ENCODE measurements around the gene CACNA1S. TPM values are rescaled to one million over a fixed set of nuclear protein-coding genes. Genes with fewer than 3 reads are reported as not detected.

CACNA1S gene
- total RNA-seq, 1 donor from 2014 or later = not detected

DNA sequence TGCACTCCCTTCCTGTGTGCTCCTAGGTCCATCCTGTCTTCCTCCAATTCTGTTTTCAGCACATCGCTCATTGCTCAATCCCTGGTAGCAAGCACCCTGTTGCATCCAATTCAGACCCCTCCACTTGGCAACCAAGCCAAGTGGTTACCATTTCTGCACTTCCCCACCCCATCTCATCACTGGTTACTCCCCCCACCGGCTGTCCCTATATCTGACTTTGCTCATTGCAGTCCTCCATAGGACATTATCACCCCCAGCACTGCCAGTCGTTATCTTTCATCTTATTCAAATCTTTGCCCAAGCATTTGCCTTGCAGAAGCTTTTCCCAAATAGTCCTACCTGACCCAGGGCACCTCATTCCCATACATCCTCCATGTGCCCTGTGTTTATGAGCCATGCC is 44.1 kb upstream of the CACNA1S start:
- H3K27me3 ChIP-seq (ENCODE audit: insufficient read depth, low read length) = peaks cover 12% of the 10 kb centered on the region
- H2AFZ ChIP-seq (ENCODE audit: low read depth, low read length) = no peak overlapping the region
- peaks cover 14% of the 10 kb centered on the region for H3K79me2 ChIP-seq (ENCODE audit: insufficient read depth, low read length)

DNA sequence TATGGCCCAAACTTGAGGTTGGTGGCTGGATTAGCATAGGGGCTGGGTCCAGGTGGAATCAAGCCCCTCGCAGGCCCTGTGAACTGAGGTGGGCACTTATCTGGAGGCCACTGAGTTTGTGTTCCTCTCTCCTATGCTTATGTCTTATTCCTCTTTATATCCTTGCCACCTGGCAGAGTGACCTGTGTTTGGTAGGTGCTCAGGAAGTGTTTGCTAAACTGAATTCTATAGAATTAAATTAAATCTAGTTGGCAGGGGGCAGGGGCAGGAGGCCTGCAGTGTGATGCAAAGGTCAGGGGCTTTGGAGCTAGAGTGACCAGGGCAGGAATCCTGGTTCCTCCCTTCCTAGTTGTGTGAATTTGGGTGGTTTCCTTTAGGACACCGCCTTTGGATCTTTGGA is 43.1 kb upstream of the CACNA1S start:
- H3K27me3 ChIP-seq (ENCODE audit: insufficient read depth, low read length) = peaks cover 9% of the 10 kb centered on the region

More for the DNA sequence above, 44.1 kb upstream of the CACNA1S start:
- H3K4me3 Mint-ChIP-seq (ENCODE audit: unreplicated experiment) = no peak overlapping the region
- no peak overlapping the region for H3K4me2 ChIP-seq (ENCODE audit: low read length)
- no peak overlapping the region for H3K27ac Mint-ChIP-seq (ENCODE audit: unreplicated experiment)
- H3K36me3 Mint-ChIP-seq (ENCODE audit: low read depth, unreplicated experiment) = peaks cover under 1% of the 10 kb centered on the region
- peaks cover 3% of the 10 kb centered on the region for H3K4me1 Mint-ChIP-seq (ENCODE audit: low read depth, unreplicated experiment)
- DNase-seq (ENCODE audit: low read depth) (no peak), FAIRE-seq (no peak)
- peaks cover 20% of the 10 kb centered on the region for H3K27me3 Mint-ChIP-seq (ENCODE audit: low read depth, unreplicated experiment)
- no peaks in the 10 kb centered on the region for H3K9me3 Mint-ChIP-seq (ENCODE audit: unreplicated experiment)
- H3K36me3 ChIP-seq (ENCODE audit: insufficient read depth, low read length) = peaks cover 1% of the 10 kb centered on the region
- no peak overlapping the region for H3K27ac ChIP-seq (ENCODE audit: low read depth, low read length)
- no peak overlapping the region for H3K4me3 ChIP-seq (ENCODE audit: insufficient read depth, low read depth, low read length)
- H3K9me3 ChIP-seq (ENCODE audit: insufficient read depth, low read depth, low read length) = no peaks in the 10 kb centered on the region
- H4K20me1 ChIP-seq (ENCODE audit: insufficient read depth, low read length) = no peaks in the 10 kb centered on the region
- TF ChIP-seq EZH2 (IDR thresholded peaks at IDR 0.05; ENCODE audit: insufficient read depth, low read length) = no peak
- TF ChIP-seq, protein P1, sequence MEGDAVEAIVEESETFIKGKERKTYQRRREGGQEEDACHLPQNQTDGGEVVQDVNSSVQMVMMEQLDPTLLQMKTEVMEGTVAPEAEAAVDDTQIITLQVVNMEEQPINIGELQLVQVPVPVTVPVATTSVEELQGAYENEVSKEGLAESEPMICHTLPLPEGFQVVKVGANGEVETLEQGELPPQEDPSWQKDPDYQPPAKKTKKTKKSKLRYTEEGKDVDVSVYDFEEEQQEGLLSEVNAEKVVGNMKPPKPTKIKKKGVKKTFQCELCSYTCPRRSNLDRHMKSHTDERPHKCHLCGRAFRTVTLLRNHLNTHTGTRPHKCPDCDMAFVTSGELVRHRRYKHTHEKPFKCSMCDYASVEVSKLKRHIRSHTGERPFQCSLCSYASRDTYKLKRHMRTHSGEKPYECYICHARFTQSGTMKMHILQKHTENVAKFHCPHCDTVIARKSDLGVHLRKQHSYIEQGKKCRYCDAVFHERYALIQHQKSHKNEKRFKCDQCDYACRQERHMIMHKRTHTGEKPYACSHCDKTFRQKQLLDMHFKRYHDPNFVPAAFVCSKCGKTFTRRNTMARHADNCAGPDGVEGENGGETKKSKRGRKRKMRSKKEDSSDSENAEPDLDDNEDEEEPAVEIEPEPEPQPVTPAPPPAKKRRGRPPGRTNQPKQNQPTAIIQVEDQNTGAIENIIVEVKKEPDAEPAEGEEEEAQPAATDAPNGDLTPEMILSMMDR (IDR thresholded peaks at IDR 0.05; ENCODE audit: insufficient read depth, low read depth, low read length) = no peak
- no peak overlapping the region for H3K9ac ChIP-seq (ENCODE audit: low read length)
- H3K4me1 ChIP-seq (ENCODE audit: insufficient read depth, low read length) = peaks cover 7% of the 10 kb centered on the region

More for the DNA sequence above, 43.1 kb upstream of the CACNA1S start:
- no peak overlapping the region for H3K27ac ChIP-seq (ENCODE audit: low read depth, low read length)
- Mint-ChIP-seq H3K27me3 (ENCODE audit: low read depth, unreplicated experiment) (peaks cover 20% of the 10 kb centered on the region), H3K36me3 (ENCODE audit: low read depth, unreplicated experiment) (peaks cover 7% of the 10 kb centered on the region), H3K9me3 (ENCODE audit: unreplicated experiment) (no peaks in the 10 kb centered on the region), H3K27ac (ENCODE audit: unreplicated experiment) (no peak overlapping the region), H3K4me3 (ENCODE audit: unreplicated experiment) (no peak overlapping the region), H3K4me1 (ENCODE audit: low read depth, unreplicated experiment) (peaks cover 3% of the 10 kb centered on the region)
- DNase-seq (ENCODE audit: low read depth) = no peak
- TF ChIP-seq, protein P1 (IDR thresholded peaks at IDR 0.05; ENCODE audit: insufficient read depth, low read depth, low read length) = no peak
- no peak for TF ChIP-seq EZH2 (IDR thresholded peaks at IDR 0.05; ENCODE audit: insufficient read depth, low read length)
- no peaks in the 10 kb centered on the region for H3K9me3 ChIP-seq (ENCODE audit: insufficient read depth, low read depth, low read length)
- H4K20me1 ChIP-seq (ENCODE audit: insufficient read depth, low read length) = no peaks in the 10 kb centered on the region
- H3K4me2 ChIP-seq (ENCODE audit: low read length) = no peak overlapping the region
- H3K4me3 ChIP-seq (ENCODE audit: insufficient read depth, low read depth, low read length) = no peak overlapping the region
- H3K79me2 ChIP-seq (ENCODE audit: insufficient read depth, low read length) = peaks cover 14% of the 10 kb centered on the region
- no peak overlapping the region for H2AFZ ChIP-seq (ENCODE audit: low read depth, low read length)
- peaks cover 7% of the 10 kb centered on the region for H3K36me3 ChIP-seq (ENCODE audit: insufficient read depth, low read length)
- H3K9ac ChIP-seq (ENCODE audit: low read length) = no peak overlapping the region
- peaks cover 7% of the 10 kb centered on the region for H3K4me1 ChIP-seq (ENCODE audit: insufficient read depth, low read length)
- FAIRE-seq = no peak

Data from astrocyte (in vitro differentiated cells and primary cell).